ENCODE results near the gene EPHA8.

The EPHA8 gene

GRCh38 chr1:22636353-22636752, 73.1 kb downstream of the EPHA8 start, which contains the start of gene C1QA:
Gene C1QA, plus strand, starts transcription at chr1:22636628. Its CDS starts 989 bp downstream, at chr1:22637617.
- ChIA-PET POLR2A (no interaction called here), CTCF (interaction anchor here (0.7 to 1.3 kb wide), 3 partner anchors 10 to 220 kb away, joined by 3 to 5 read pairs (median 3); no protein-coding TSS in a partner anchor)
- H3K4me3 ChIP-seq (ENCODE audit: control insufficient read depth in 1 of 7, extremely low read depth in 1 of 7, insufficient read depth in 4 of 7, low read depth in 2 of 7, low read length in 6 of 7) = no peak within 1 kb of the TSS
- no peak within 1 kb of the TSS for H3K27ac ChIP-seq (ENCODE audit: insufficient read depth in 1 of 2, low read depth in 1 of 2, low read length in 2 of 2, poor library complexity in 1 of 2, severe bottlenecking in 2 of 2)
- no peaks in the 10 kb centered on the region for H3K4me1 ChIP-seq (ENCODE audit: control extremely low read depth in 1 of 4, control insufficient read depth in 4 of 4, insufficient read depth in 4 of 4, low read length in 3 of 4)
- 71% methylated on average over 4 of the region's 5 CpGs for WGBS (ENCODE audit: insufficient coverage)
- DNase-seq = no peak
- peaks cover 0 to 52% (median 7%) of the 10 kb centered on the region in 5 experiments for H3K27me3 ChIP-seq (replicated peaks in 2 of 5; ENCODE audit: control insufficient read depth in 4 of 5, insufficient read depth in 5 of 5, low read length in 4 of 5)
- H3K9me3 ChIP-seq (ENCODE audit: control extremely low read depth in 1 of 5, control insufficient read depth in 4 of 5, insufficient read depth in 2 of 5, low read depth in 1 of 5, low read length in 4 of 5) = no peaks in the 10 kb centered on the region
- no peaks in the 10 kb centered on the region for H3K36me3 ChIP-seq (ENCODE audit: control insufficient read depth in 4 of 4, insufficient read depth in 4 of 4, low read length in 3 of 4)

- Histone ChIP-seq H3K4me1 (ENCODE audit: control extremely low read depth in 1 of 4, control insufficient read depth in 4 of 4, insufficient read depth in 4 of 4, low read length in 3 of 4) (no peaks in the 10 kb centered on the region), H3K9me3 (ENCODE audit: control extremely low read depth in 1 of 5, control insufficient read depth in 4 of 5, insufficient read depth in 2 of 5, low read depth in 1 of 5, low read length in 4 of 5) (no peaks in the 10 kb centered on the region), H3K4me3 (ENCODE audit: control insufficient read depth in 1 of 7, extremely low read depth in 1 of 7, insufficient read depth in 4 of 7, low read depth in 2 of 7, low read length in 6 of 7) (no peak overlapping the region), H3K27ac (ENCODE audit: insufficient read depth in 1 of 2, low read depth in 1 of 2, low read length in 2 of 2, poor library complexity in 1 of 2, severe bottlenecking in 2 of 2) (no peak overlapping the region), H3K36me3 (ENCODE audit: control insufficient read depth in 4 of 4, insufficient read depth in 4 of 4, low read length in 3 of 4) (no peaks in the 10 kb centered on the region), H3K27me3 (replicated peaks in 2 of 5; ENCODE audit: control insufficient read depth in 4 of 5, insufficient read depth in 5 of 5, low read length in 4 of 5) (peaks cover 0 to 51% (median 3%) of the 10 kb centered on the region in 5 experiments)
- DNase-seq = no peak
- POLR2A ChIA-PET = no interaction called here
- 82% methylated on average over 6 of the region's 6 CpGs for WGBS (ENCODE audit: insufficient coverage)
- CTCF ChIA-PET = interaction anchor here (0.6 to 1.3 kb wide), 3 partner anchors 10 to 216 kb away, joined by 3 to 5 read pairs (median 3); no protein-coding TSS in a partner anchor
Observed at GRCh38 chr1:22636927-22637326, 73.6 kb downstream of the EPHA8 start.

GRCh38 chr1:22637907-22638445, 74.7 kb downstream of the EPHA8 start:
- POLR2A ChIA-PET = no interaction called here
- no peaks in the 10 kb centered on the region for H3K36me3 ChIP-seq (ENCODE audit: control insufficient read depth in 4 of 4, insufficient read depth in 4 of 4, low read length in 3 of 4)
- peaks cover 0 to 50% (median 2%) of the 10 kb centered on the region in 5 experiments for H3K27me3 ChIP-seq (replicated peaks in 2 of 5; ENCODE audit: control insufficient read depth in 4 of 5, insufficient read depth in 5 of 5, low read length in 4 of 5)
- no peak for DNase-seq
- no peak overlapping the region for H3K4me3 ChIP-seq (ENCODE audit: control insufficient read depth in 1 of 7, extremely low read depth in 1 of 7, insufficient read depth in 4 of 7, low read depth in 2 of 7, low read length in 6 of 7)
- no peak overlapping the region for H3K27ac ChIP-seq (ENCODE audit: insufficient read depth in 1 of 2, low read depth in 1 of 2, low read length in 2 of 2, poor library complexity in 1 of 2, severe bottlenecking in 2 of 2)
- no peaks in the 10 kb centered on the region for H3K4me1 ChIP-seq (ENCODE audit: control extremely low read depth in 1 of 4, control insufficient read depth in 4 of 4, insufficient read depth in 4 of 4, low read length in 3 of 4)
- no peaks in the 10 kb centered on the region for H3K9me3 ChIP-seq (ENCODE audit: control extremely low read depth in 1 of 5, control insufficient read depth in 4 of 5, insufficient read depth in 2 of 5, low read depth in 1 of 5, low read length in 4 of 5)
- CTCF ChIA-PET = no interaction called here
- WGBS (ENCODE audit: insufficient coverage) = 75% methylated on average over 3 of the region's 3 CpGs

GRCh38 chr1:22638476-22639234, 75.4 kb downstream of the EPHA8 start:
- Histone ChIP-seq H3K27me3 (replicated peaks in 2 of 5; ENCODE audit: control insufficient read depth in 4 of 5, insufficient read depth in 5 of 5, low read length in 4 of 5) (peaks cover 0 to 44% (median 0%) of the 10 kb centered on the region in 5 experiments), H3K36me3 (ENCODE audit: control insufficient read depth in 4 of 4, insufficient read depth in 4 of 4, low read length in 3 of 4) (no peaks in the 10 kb centered on the region), H3K9me3 (ENCODE audit: control extremely low read depth in 1 of 5, control insufficient read depth in 4 of 5, insufficient read depth in 2 of 5, low read depth in 1 of 5, low read length in 4 of 5) (no peaks in the 10 kb centered on the region), H3K4me1 (ENCODE audit: control extremely low read depth in 1 of 4, control insufficient read depth in 4 of 4, insufficient read depth in 4 of 4, low read length in 3 of 4) (no peaks in the 10 kb centered on the region), H3K4me3 (ENCODE audit: control insufficient read depth in 1 of 7, extremely low read depth in 1 of 7, insufficient read depth in 4 of 7, low read depth in 2 of 7, low read length in 6 of 7) (no peak overlapping the region), H3K27ac (ENCODE audit: insufficient read depth in 1 of 2, low read depth in 1 of 2, low read length in 2 of 2, poor library complexity in 1 of 2, severe bottlenecking in 2 of 2) (no peak overlapping the region)
- CTCF ChIA-PET = interaction anchor here (0.6 kb wide), 1 partner anchor 295 kb away, joined by 3 read pairs; no protein-coding TSS in a partner anchor
- POLR2A ChIA-PET = no interaction called here
- 84% methylated on average over 23 of the region's 23 CpGs for WGBS (ENCODE audit: insufficient coverage)
- no peak for DNase-seq

GRCh38 chr1:22639286-22639685, 76.0 kb downstream of the EPHA8 start:
- POLR2A ChIA-PET = no interaction called here
- DNase-seq = peak; percentile 34 to 60 (median 49)
- H3K4me1 ChIP-seq (ENCODE audit: control extremely low read depth in 1 of 4, control insufficient read depth in 4 of 4, insufficient read depth in 4 of 4, low read length in 3 of 4) = no peaks in the 10 kb centered on the region
- no peak overlapping the region for H3K27ac ChIP-seq (ENCODE audit: insufficient read depth in 1 of 2, low read depth in 1 of 2, low read length in 2 of 2, poor library complexity in 1 of 2, severe bottlenecking in 2 of 2)
- peaks cover 0 to 40% (median 0%) of the 10 kb centered on the region in 5 experiments for H3K27me3 ChIP-seq (replicated peaks in 2 of 5; ENCODE audit: control insufficient read depth in 4 of 5, insufficient read depth in 5 of 5, low read length in 4 of 5)
- CTCF ChIA-PET = interaction anchor here (0.6 to 1.8 kb wide), 4 partner anchors 10 to 295 kb away, joined by 3 to 6 read pairs (median 3); no protein-coding TSS in a partner anchor
- WGBS (ENCODE audit: insufficient coverage) = 17% methylated on average over 8 of the region's 8 CpGs
- no peak overlapping the region for H3K4me3 ChIP-seq (ENCODE audit: control insufficient read depth in 1 of 7, extremely low read depth in 1 of 7, insufficient read depth in 4 of 7, low read depth in 2 of 7, low read length in 6 of 7)
- no peaks in the 10 kb centered on the region for H3K36me3 ChIP-seq (ENCODE audit: control insufficient read depth in 4 of 4, insufficient read depth in 4 of 4, low read length in 3 of 4)
- no peaks in the 10 kb centered on the region for H3K9me3 ChIP-seq (ENCODE audit: control extremely low read depth in 1 of 5, control insufficient read depth in 4 of 5, insufficient read depth in 2 of 5, low read depth in 1 of 5, low read length in 4 of 5)

- H3K9me3 ChIP-seq (ENCODE audit: control extremely low read depth in 1 of 5, control insufficient read depth in 4 of 5, insufficient read depth in 2 of 5, low read depth in 1 of 5, low read length in 4 of 5) = no peaks in the 10 kb centered on the region
- H3K4me3 ChIP-seq (ENCODE audit: control insufficient read depth in 1 of 7, extremely low read depth in 1 of 7, insufficient read depth in 4 of 7, low read depth in 2 of 7, low read length in 6 of 7) = no peak overlapping the region
- POLR2A ChIA-PET = interaction anchor here (0.6 kb wide), 1 partner anchor 238 kb away, joined by 3 read pairs; no protein-coding TSS in a partner anchor
- H3K27me3 ChIP-seq (replicated peaks in 2 of 5; ENCODE audit: control insufficient read depth in 4 of 5, insufficient read depth in 5 of 5, low read length in 4 of 5) = peaks cover 0 to 31% (median 6%) of the 10 kb centered on the region in 5 experiments
- WGBS (ENCODE audit: insufficient coverage) = 87% methylated on average over 5 of the region's 8 CpGs
- CTCF ChIA-PET = interaction anchor here (0.6 to 3.7 kb wide), 12 partner anchors 9 to 524 kb away, joined by 3 to 40 read pairs (median 5); no protein-coding TSS in a partner anchor
- DNase-seq = no peak
- no peaks in the 10 kb centered on the region for H3K4me1 ChIP-seq (ENCODE audit: control extremely low read depth in 1 of 4, control insufficient read depth in 4 of 4, insufficient read depth in 4 of 4, low read length in 3 of 4)
- no peak overlapping the region for H3K27ac ChIP-seq (ENCODE audit: insufficient read depth in 1 of 2, low read depth in 1 of 2, low read length in 2 of 2, poor library complexity in 1 of 2, severe bottlenecking in 2 of 2)
- no peaks in the 10 kb centered on the region for H3K36me3 ChIP-seq (ENCODE audit: control insufficient read depth in 4 of 4, insufficient read depth in 4 of 4, low read length in 3 of 4)
Observed at GRCh38 chr1:22641247-22641646, 78.0 kb downstream of the EPHA8 start.
